ENCODE results near the gene CEP104.
A peak's percentile ranks its signal among the peaks of the same experiment; 100 is the strongest.

Gene CEP104

DNA sequence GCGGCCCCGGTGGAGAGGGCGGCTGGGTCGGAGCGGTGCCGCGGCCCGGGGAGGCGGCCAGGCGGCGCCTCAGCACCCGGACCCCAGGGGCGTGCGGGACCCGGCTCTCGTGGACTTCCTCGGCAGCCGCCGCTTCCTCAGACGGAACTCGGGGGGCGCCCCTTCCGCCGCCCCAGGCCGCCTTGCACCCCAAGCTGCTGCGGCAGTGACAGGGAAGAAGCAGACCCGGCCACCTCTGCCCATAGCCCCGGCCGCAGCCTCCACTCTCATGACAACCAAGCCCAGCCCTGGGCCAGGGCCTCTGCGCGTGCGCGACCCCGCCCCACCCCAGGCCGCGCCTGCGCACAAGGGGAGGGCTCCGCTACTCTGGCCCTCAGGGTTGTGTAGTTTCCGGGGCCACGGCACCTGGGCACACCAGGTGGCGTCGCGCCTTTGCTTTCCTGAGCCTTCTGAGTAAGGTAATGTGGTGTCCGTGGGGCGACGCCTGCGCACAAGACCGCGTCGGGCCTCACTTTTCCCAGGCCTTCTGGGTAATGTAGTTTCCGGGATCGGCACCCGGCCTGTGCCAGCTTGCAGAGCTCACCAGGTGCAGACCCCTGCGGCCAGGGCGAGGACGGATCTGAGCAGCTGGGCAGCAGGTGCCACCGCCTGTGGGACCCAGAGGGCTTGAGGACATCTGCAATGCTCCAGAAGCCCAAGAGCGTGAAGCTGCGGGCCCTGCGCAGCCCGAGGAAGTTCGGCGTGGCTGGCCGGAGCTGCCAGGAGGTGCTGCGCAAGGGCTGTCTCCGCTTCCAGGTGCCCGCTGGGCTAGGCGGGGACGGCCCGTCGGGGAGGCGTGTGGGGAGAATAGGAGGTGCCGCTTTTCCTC, at the start of gene CEP104, which contains the start of gene DFFB:
Gene CEP104, minus strand, starts transcription at position 289 of the 868 bp plus-strand sequence. CDS start 4,804 bp downstream, outside the sequence.
Gene DFFB, plus strand, starts transcription at position 554 of the 868 bp plus-strand sequence. Its CDS starts 128 bp downstream, at position 682.
- DNase-seq (ENCODE audit: low spot score): peak; percentile 94

DNA sequence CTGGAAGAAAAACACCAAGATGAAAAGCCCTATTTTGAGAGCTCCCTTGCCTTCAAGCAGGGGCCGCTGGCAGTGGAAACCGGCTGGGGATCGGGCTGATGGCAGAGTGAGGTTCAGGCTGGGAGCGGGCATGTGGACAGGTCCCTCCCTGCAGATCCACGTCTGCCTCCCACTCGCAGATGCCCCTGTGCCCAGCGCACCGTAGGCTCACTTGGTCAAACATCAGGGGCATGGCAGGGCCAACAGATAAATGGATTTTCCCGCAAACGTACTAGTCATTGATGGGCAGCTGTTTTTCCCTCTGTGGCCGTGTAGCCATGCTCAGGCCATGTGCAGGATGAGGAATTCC, 49.6 kb upstream of the CEP104 start:
- DNase-seq (ENCODE audit: low spot score): no peak

DNA sequence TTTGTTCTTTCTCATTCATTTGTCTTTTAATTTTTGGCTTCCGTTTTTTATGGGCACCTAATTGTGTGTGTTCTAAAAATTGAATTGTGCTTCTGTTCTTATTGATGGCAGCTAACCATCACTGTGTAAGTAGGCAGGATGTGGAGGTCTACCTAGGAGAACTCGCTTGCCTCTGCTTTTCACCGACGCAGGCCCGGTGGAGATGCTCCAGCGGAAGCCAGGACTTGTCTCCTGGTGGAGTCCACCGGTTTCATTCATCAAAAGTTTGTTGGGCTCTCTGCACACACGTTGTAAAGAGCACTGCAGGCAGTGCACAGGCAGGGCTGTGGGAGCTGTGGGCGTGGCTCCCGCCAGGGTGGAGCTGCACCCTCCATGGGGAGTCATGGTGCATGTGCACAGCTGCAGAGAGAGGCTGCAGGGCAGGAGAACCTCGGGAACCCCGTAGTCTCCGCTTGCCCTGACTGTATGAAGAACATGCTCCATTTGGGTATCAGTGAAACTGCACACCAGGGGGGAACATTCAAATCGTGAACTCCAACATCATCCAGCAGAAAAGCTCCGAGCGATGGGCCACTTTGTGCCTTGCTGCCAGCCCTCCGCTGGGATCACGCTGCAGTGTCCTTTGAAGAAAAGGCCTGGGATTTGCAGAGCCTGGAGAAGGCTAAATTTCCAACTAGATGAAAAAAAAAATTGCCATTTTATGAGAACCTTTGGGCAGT, 49.1 kb upstream of the CEP104 start:
- no peak for DNase-seq (ENCODE audit: low spot score)

DNA sequence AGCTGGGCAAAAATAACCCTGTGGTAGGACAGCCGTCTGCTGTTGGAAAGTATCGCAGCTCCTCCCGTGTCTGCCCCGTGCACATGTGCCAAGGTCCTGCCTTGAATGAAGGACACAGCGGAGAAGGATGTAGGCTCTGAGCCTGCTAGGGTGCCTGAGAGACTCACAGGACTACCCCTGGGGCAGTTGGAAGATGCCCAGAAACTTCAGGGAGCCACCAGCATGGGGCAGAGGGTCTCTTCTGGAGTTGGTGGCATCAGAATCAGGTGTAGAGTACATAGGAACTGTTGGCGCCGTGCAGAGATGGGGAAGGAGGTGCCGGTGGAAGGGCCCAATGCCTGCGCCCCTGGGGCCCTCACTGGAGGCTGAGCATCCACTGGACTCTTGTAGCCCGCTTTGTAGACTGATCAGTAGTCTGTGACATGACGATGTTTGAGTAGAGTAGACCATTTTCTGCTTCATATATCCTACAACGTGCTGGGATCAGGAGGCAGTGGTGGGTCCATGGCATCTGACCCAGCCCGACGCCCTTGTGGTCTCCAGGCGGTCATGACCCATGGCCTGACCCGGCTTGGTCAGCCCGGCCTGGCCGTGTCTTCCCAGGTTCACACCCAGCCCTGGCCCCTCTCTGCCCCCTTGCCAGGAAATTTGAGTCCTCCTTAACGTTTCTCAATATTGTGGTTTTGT, 48.4 kb upstream of the CEP104 start:
- no peak for DNase-seq (ENCODE audit: low spot score)

DNA sequence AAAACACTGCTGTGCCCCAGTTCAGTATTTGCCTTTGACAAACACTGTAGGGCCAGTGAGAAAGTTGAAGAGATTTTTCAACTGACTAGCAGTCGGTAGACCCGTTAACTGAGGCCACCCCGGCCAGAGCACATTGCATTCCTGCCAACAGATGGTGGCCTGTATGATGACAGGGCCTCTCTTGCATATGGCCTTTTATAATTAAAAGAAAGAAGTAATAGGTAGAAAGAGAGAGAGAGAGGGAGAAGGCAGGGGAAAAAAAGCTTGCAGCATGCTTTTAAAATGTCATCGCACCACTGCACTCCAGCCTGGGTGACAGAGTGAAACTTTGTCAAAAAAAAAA, 47.8 kb upstream of the CEP104 start:
- no peak for DNase-seq (ENCODE audit: low spot score)

DNA sequence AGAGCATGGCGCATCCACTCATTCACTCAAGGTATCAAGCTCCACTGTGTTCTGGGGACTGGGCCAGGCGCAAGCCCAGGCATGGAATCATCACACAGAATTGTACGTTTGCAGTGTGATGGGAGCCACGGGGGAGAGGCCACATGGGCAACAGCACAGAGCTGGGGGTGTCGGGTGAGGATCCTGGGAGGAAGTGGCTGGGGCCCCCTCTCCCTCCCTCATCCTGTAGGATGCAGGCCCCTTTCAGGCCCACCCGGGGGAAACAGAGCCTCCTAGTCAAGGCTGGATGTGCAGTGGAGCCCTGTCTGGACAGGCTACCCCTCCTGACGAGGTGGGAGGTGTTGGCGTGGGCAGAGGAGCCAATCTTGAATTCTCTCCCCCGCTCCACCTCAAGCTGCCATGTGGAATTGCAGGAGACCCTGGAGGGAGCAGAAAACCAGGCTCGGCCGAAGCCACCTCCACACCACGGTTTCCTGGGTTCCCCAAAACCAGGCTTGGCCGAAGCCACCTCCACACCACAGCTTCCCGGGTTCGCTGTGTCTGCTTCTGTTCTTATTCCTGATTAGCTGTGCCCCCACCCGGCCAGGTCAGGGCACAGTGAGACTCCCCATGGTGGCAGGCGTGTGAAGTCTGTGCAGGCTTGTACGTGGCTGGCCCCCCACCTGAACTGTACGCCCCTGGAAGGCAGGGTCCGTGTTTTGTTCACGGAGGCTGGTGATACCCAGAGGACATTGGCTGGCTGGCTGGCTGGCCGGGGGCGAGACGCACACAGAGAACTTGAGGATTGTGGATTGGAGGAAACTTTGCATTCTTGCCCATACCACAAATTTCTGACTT, 47.2 kb upstream of the CEP104 start:
- DNase-seq (ENCODE audit: low spot score): no peak

DNA sequence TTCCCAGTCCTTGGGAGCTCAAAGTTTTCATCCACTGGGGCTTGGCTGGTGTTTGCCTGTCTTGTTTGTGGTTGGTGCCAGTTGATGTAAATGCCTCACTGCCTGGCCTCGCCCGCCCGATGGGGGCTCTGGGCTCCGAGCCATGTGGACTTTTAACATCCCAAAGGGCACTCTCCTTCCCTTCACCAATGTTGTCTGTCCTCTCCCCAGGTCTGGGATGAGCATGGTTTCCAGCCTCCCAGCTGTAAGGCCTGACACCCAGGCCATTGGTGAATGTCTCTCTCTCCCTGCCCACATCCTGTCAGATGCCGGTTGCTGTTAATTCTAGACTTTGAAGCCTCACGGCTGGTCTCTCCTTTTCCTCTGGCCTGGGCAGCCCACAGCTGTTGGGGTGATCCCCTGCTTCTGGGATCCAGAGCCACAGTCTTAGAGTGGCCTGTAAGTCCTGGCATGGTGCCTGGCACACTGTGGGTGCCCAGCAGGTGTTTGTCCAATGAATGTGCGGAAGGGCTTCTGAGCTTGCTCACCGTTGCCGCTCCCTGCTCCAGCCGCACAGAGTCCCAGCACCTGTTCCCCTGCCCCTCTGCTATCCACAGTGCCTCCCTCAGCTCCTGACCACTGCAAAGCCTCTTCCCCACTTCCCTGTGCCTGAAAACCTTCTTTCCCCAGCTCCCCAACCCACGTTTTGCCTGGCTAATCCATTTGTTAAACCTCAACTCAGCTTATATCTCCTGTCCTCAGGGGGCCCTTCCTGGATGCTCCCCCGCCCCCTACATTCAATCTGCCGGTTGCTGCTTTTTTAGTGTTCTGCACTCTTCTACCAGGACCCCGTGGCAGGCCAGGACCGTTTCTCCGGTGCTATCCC, 46.4 kb upstream of the CEP104 start:
- DNase-seq (ENCODE audit: low spot score): no peak

DNA sequence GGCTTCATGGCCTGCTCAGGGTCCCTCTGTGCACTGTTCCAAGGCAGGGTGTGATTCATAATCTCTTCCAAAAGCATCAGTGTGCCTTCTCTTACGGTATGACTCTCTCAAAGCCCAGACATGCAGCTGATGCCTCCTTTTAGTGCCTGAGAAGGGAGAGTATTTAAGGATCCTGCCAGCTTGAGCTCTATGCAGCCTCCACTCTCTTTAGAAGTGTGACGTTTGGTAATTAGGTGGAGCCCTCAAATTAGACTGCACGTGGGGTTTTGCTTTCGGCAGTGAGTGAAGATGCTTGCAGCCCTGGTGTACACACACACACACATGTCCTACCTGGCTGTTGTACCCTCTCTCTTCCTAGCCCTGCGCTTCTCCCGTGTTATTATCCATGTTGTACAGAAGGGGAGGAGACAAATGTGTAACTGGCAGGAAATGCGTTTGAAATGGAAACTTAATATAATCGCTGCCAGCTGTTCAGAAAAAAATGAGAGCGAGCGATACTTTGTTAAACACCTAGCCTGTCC, 45.6 kb upstream of the CEP104 start:
- no peak for DNase-seq (ENCODE audit: low spot score)

DNA sequence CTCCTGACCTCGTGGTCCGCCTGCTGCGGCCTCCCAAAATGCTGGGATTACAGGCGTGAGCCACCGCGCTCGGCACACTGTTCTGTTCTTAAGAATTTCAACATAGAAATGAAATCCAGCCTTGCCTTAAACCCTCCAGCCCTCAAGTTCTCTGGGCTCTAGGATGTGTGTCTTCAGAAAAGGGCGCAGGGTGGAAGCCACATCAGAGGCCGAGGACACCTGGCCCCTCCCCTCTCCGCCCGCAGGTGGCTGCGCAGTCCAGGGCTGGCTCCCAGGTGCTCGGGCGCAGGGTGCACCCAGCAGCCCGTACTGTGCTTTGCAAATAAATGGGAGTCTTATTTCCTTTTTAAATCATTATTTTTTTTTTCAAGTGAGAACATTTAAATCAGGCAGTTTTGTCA, 45.1 kb upstream of the CEP104 start:
- DNase-seq (ENCODE audit: low spot score): no peak

DNA sequence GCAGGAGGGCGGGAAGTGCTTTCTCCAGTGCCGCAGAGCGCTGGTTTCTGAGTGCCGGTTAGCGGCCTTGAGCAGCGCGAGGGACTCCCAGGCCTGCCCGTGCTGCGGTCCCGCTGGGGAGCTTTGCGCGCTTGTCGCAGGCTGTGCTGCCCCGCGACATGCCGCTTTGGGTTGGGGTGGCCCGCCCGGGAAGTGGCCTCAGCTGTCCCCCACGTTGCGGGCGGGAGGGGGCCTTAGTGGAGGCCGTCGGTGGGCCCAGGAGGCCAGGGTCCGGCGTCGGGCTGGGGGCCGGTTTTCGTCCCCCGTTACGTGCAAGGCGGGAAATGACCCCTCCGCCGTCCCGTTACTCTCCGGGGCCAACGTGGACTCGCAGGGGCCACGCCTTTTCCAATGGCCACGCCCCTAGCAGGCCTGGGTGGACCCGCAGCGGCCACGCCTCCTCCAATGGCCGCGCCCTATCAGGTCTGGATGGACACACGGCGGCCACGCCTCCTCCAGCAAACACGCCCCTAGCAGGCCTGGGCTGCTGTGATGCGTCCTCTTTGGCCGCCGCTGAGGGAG, 44.0 kb upstream of the CEP104 start:
- peak; percentile 94 for DNase-seq (ENCODE audit: low spot score)

DNA sequence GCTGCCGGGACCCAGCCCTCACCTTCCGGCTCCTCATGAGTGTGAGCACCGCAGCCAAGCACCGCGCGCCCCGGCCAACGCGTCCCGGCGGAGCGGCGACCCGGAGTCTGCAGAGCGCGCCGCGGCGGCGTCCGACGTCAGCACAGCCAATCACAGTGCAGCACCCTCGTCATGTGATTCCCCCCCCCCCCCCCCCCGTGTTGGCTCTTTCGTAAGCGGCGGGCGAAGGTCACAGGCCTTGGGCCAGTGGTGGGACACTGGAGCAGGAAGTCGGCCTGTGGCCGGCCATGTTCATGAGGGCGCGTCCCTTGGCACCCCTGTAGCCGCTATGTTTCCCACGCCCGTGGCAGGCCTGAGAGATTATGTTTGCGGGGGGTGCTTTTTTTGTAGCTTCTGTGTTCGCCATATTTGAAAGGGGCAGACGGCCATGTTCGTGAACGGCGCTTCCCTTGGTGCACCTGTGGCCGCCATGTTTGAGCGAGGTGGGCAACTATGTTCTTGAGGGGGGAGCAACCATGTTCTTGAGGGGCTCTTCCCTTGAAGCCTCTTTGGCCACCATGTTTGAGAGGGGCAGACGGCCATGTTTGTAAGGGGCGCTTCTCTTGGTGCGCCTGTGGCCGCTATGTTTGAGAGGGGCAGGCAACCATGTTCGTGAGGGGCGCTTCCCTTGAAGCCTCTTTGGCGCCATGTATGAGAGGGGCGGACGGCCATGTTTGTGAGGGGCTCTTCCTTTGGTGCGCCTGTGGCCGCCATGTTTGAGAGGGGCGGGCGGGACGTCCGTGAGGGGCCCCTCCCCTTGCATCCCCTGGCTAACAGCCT, 43.3 kb upstream of the CEP104 start, which contains the start of gene C1orf174:
Gene C1orf174, minus strand, starts transcription at position 123 of the 819 bp plus-strand sequence. Its CDS starts 86 bp downstream, at position 37.
- peak; percentile 97 for DNase-seq (ENCODE audit: low spot score)

DNA sequence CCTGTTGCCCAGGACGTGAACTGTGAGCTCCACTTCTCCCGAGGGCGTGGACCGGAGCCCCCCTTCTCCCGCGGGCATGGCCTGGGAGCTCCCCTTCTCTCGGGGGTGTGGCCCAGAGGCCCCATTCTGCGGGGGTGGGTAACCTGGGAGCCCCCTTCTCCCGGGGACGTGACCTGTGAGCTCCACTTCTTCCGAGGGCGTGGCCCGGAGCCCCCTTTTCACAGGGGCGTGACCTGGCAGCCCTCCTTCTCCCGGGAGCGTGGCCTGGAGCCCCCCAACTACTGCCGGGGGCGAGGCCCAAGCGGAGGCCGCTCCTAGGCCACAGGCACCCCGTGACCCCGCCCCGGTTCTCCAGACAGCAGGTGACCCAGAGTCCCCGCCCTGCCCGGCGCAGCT, 42.7 kb upstream of the CEP104 start:
- DNase-seq (ENCODE audit: low spot score): no peak

DNA sequence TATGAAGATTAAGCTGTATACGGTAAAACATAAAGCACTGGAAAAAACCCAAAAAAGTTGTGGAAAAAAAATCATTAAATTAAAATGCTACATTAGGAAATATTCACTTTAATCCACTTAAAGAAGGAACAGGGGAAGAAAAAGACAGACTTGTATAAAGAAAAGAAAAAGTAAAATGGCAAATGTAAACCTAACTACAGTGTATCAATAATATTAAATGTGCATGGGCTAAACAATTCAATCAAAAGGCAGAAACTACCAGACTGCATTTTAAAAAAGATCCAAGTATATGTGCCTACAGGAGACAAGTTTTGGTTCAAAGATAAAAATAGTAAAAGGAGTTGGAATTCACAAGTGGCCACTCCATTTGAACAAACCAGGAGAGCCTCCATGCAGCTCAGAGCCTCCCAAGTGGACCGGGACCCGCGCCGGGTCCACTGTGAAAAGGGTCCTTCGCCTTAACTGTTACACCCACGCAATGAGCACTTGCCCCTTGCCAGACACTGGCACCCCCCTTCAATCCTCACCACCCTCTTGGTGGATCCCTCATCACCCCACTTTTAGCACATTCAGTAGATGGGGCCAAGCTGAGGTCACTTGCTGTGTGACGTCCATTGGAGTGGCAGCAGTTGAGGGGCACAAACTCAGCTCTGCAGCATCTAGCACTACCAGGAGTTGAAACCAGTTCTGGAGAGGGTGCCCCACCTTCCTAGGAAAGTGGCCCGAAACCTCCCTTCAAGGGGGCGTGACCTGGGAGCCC, 42.2 kb upstream of the CEP104 start:
- no peak for DNase-seq (ENCODE audit: low spot score)

DNA sequence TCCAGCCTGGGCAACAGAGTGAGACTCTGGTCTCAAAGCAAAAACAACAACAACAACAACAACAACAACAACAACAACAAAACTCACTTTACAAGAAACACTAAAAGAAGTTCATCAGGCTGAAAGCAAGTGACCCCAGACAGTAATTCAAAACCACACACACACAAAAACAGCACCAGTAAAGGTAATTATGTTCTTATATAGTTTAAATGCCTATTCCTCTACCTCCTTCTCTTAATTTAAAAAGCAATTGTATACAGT, 41.4 kb upstream of the CEP104 start:
- DNase-seq (ENCODE audit: low spot score): no peak

DNA sequence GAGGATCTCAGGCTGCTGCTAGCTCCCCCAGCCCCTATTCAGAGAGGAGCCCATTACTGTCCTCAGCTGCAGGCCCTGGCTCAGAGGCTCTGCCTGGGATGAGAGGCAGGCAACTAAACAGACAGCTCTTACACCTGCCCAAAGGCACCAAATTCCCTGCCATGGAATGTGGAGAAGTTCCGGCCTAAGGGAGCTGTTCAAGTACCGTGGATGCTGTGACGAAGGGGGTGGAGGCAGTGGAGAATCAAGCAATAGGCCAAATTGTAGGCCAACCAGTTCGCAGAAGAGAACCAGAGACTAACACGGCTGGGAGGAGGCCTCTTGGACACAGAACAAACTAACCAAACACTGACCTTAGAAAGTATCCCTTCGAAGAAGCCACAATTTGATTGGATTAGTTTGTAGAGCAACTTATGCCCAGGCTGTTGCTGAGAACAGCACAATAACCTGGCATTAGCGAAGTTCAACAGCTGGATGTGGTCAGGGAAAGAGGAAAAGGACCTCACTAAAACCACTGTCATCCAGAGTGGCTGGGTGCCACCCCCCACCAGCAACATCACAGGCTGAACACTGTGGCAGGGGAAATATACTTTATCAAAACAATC, 39.5 kb upstream of the CEP104 start:
- DNase-seq (ENCODE audit: low spot score): no peak

DNA sequence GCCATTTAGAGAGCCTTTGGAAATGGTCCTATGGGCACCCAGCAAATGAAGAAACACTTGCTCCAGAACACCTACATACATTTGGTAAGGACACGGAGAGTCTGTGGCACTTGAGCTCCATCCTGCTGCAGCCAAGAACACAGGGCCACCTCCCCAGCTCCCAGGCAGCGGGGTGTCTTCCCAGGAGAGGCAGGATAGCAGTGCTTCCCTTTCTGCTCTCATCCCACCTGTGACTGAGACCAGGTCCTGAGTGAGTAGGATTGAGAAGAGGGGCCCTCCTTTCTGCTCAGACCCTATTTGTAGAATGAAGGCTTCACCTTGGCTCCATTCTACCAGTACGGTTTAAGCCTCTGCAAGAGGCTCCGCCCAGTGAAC, 38.9 kb upstream of the CEP104 start:
- no peak for DNase-seq (ENCODE audit: low spot score)

DNA sequence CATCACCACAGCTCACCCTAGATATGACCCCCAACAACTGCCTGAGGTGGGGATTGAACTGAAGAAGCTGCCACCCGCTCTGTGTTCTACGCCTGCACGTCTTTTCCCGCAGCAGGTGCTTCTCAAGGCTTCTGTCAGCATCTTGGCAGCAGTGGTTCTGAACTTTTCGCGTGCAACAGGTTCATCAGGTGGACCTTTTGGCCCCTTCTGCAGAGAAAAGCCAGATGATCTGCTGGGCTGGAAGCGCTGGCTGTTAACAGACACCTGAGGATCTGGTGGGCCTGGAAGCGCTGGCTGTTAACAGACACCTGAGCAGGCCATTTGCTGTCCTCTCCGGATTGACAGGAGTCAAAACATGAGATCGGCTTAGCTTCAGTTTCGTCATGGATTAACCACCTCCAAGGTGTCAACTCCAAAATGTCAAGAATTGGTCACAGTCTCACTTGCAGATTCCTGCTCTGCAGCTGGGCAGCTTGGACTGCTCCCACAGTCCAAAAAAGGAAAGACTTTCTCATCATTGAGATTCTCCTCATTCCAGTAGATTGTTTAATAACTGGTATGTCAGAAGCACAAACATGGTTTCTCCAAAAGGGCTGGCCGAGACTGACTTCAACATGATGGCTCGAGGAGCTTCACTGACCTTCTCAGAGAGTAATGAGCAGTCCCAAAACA, 38.4 kb upstream of the CEP104 start:
- DNase-seq (ENCODE audit: low spot score): no peak
